ENCODE results near the gene N4BP3.

Gene N4BP3

GRCh38 chr5:178114325-178115135, 1.2 kb downstream of the N4BP3 start:
- peak overlapping the region; percentile 81 for H3K9ac ChIP-seq (ENCODE audit: low read depth, low read length)
- peak overlapping the region; percentile 90 for H3K4me3 ChIP-seq (ENCODE audit: low read length)
- H3K27ac ChIP-seq (ENCODE audit: low read depth, low read length), result peak overlapping the region; percentile 97
- WGBS, result 2% methylated on average over 28 of the region's 28 CpGs
- peaks cover 25% of the 10 kb centered on the region for H3K4me1 ChIP-seq (ENCODE audit: insufficient read depth, low read length)
- peaks cover 5% of the 10 kb centered on the region; the same call in 1 of the 2 replicates for H3K27me3 ChIP-seq (ENCODE audit: insufficient read depth, low read length)
- H3K36me3 ChIP-seq (ENCODE audit: insufficient read depth, low read length), result peaks cover 5% of the 10 kb centered on the region; the same call in 1 of the 2 replicates
- H3K9me3 ChIP-seq (ENCODE audit: insufficient read depth, low read depth, low read length), result peaks cover 5% of the 10 kb centered on the region; the same call in 1 of the 2 replicates

- peak overlapping the region; percentile 97 for H3K27ac ChIP-seq (ENCODE audit: low read depth, low read length)
Measured at GRCh38 chr5:178115136-178115813, 1.9 kb downstream of the N4BP3 start.

DNA sequence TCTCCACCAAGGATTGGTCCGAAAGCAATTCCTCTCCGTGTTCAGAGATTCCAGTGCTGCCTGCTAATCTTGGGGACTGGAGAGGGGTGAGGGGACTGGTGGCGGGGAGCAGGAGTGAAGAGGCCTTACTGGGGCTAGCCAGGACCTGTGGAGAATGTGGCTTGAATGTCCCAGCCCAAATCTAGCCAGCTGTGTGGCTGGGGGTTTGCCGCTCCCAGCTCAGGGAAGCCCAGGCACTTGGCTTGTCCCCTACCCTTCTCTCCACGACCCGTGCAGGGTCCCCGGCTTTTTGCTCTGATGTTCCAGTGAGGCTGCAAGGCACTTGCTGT, 2.4 kb downstream of the N4BP3 start:
- Histone ChIP-seq H3K9me3 (ENCODE audit: insufficient read depth, low read depth, low read length) (peaks cover 5% of the 10 kb centered on the region; the same call in 1 of the 2 replicates), H3K4me3 (ENCODE audit: low read length) (peak overlapping the region; percentile 90), H3K4me1 (ENCODE audit: insufficient read depth, low read length) (peaks cover 25% of the 10 kb centered on the region), H3K27me3 (ENCODE audit: insufficient read depth, low read length) (peaks cover 5% of the 10 kb centered on the region; the same call in 1 of the 2 replicates), H3K9ac (ENCODE audit: low read depth, low read length) (peak overlapping the region; percentile 77), H3K36me3 (ENCODE audit: insufficient read depth, low read length) (peaks cover 15% of the 10 kb centered on the region; the same call in 1 of the 2 replicates), H3K27ac (ENCODE audit: low read depth, low read length) (peak overlapping the region; percentile 97)
- WGBS, result 7% methylated on average over 7 of the region's 7 CpGs

More at GRCh38 chr5:178115136-178115813, 1.9 kb downstream of the N4BP3 start:
- 8% methylated on average over 12 of the region's 12 CpGs for WGBS
- Histone ChIP-seq H3K27me3 (ENCODE audit: insufficient read depth, low read length) (peaks cover 5% of the 10 kb centered on the region; the same call in 1 of the 2 replicates), H3K36me3 (ENCODE audit: insufficient read depth, low read length) (peaks cover 10% of the 10 kb centered on the region; the same call in 1 of the 2 replicates), H3K9ac (ENCODE audit: low read depth, low read length) (peak overlapping the region; percentile 81), H3K4me3 (ENCODE audit: low read length) (peak overlapping the region; percentile 90), H3K9me3 (ENCODE audit: insufficient read depth, low read depth, low read length) (peaks cover 5% of the 10 kb centered on the region; the same call in 1 of the 2 replicates), H3K4me1 (ENCODE audit: insufficient read depth, low read length) (peaks cover 25% of the 10 kb centered on the region)

GRCh38 chr5:178116143-178116885, 3.0 kb downstream of the N4BP3 start:
- Histone ChIP-seq H3K27ac (ENCODE audit: low read depth, low read length) (peak overlapping the region; percentile 97), H3K4me1 (ENCODE audit: insufficient read depth, low read length) (peaks cover 25% of the 10 kb centered on the region)

DNA sequence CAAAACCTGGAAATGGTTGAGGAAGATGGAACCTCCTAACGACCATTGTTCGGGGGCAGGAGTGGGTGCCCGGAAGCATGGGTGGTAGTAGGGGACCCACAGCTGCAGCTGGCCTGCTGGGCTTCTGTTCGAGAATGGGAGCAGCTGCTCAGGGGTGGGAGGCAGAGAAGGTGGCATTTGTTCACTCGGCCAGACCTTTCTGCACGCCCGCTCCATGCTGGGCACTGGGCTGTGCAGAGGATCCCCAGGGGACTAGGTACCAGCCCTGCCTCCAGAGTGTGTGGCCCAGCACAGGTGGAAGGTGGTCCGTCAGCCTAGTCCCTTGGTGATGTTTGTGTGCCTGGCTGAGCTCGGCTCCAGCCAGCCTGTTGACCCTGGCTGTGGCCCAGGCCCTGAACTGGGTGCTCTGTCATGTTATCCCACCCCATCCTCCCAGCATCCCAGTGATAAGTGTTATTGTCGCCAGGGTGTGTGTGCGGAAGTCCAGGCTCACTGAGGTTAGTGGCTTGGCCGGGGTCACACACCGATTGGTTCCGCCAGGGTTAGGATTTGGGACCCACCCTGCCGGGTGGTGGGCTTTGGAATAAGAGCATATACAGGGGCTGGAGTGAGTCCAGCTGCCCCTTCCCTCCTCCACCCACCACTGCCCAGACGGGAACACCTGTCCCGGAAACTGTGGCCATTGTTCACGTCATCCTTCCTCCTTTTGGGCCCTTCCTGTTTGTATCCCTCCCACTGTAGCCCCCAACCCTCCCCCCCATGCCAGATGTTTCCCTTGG, 4.8 kb downstream of the N4BP3 start:
- Histone ChIP-seq H3K36me3 (ENCODE audit: insufficient read depth, low read length) (peaks cover 37% of the 10 kb centered on the region), H3K9ac (ENCODE audit: low read depth, low read length) (peak overlapping the region; percentile 42), H3K4me1 (ENCODE audit: insufficient read depth, low read length) (peaks cover 33% of the 10 kb centered on the region), H3K27ac (ENCODE audit: low read depth, low read length) (0 out of 2 replicates have a peak overlapping the region, but pooled peaks have one; percentile 25), H3K9me3 (ENCODE audit: insufficient read depth, low read depth, low read length) (no peaks in the 10 kb centered on the region), H3K27me3 (ENCODE audit: insufficient read depth, low read length) (no peaks in the 10 kb centered on the region), H3K4me3 (ENCODE audit: low read length) (no peak overlapping the region)
- 93% methylated on average over 18 of the region's 18 CpGs for WGBS

More at GRCh38 chr5:178116143-178116885, 3.0 kb downstream of the N4BP3 start:
- H3K4me3 ChIP-seq (ENCODE audit: low read length), result peak overlapping the region; percentile 90
- 39% methylated on average over 22 of the region's 22 CpGs for WGBS
- H3K27me3 ChIP-seq (ENCODE audit: insufficient read depth, low read length), result peaks cover 5% of the 10 kb centered on the region; the same call in 1 of the 2 replicates
- peaks cover 5% of the 10 kb centered on the region; the same call in 1 of the 2 replicates for H3K9me3 ChIP-seq (ENCODE audit: insufficient read depth, low read depth, low read length)
- peaks cover 19% of the 10 kb centered on the region for H3K36me3 ChIP-seq (ENCODE audit: insufficient read depth, low read length)
- H3K9ac ChIP-seq (ENCODE audit: low read depth, low read length), result peak overlapping the region; percentile 77; the same call in 1 of the 2 replicates

- H3K27ac ChIP-seq (ENCODE audit: low read depth, low read length), result peak overlapping the region; percentile 41; the same call in 1 of the 2 replicates
- no peaks in the 10 kb centered on the region for H3K9me3 ChIP-seq (ENCODE audit: insufficient read depth, low read depth, low read length)
- no peak overlapping the region for H3K9ac ChIP-seq (ENCODE audit: low read depth, low read length)
- no peaks in the 10 kb centered on the region for H3K27me3 ChIP-seq (ENCODE audit: insufficient read depth, low read length)
- 93% methylated on average over 27 of the region's 27 CpGs for WGBS
- no peak overlapping the region for H3K4me3 ChIP-seq (ENCODE audit: low read length)
- H3K36me3 ChIP-seq (ENCODE audit: insufficient read depth, low read length), result peaks cover 46% of the 10 kb centered on the region
- H3K4me1 ChIP-seq (ENCODE audit: insufficient read depth, low read length), result peaks cover 35% of the 10 kb centered on the region
Measured at GRCh38 chr5:178119915-178120606, 6.7 kb downstream of the N4BP3 start.

DNA sequence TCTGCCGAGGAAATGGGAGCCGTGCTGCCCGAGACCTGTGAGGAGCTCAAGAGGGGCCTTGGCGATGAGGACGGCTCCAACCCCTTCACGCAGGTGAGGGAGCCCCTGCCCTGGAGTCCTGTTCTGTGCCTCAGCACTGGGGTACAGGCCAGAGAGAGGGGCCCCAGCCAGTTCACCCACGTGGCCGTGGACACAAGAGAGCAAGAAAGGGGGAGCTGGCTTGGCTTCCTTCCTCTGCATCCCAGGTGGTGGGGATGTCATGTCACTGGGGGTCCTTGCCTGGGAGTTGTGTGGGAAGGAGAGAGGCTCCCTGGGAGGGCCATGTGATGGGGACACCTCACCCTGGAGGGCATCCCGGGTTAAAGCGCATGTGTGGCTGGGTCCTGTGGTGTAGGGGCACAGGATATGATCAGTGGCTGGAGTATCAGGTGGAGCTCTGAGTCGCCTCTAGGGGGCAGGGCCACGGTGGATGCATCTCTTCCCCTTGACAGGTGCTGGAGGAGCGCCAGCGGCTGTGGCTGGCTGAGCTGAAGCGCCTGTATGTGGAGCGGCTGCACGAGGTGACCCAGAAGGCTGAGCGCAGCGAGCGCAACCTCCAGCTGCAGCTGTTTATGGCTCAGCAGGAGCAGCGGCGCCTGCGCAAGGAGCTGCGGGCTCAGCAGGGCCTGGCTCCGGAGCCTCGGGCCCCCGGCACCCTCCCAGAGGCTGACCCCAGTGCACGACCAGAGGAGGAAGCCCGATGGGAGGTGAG, 7.5 kb downstream of the N4BP3 start:
- no peak overlapping the region for H3K4me3 ChIP-seq (ENCODE audit: low read length)

DNA sequence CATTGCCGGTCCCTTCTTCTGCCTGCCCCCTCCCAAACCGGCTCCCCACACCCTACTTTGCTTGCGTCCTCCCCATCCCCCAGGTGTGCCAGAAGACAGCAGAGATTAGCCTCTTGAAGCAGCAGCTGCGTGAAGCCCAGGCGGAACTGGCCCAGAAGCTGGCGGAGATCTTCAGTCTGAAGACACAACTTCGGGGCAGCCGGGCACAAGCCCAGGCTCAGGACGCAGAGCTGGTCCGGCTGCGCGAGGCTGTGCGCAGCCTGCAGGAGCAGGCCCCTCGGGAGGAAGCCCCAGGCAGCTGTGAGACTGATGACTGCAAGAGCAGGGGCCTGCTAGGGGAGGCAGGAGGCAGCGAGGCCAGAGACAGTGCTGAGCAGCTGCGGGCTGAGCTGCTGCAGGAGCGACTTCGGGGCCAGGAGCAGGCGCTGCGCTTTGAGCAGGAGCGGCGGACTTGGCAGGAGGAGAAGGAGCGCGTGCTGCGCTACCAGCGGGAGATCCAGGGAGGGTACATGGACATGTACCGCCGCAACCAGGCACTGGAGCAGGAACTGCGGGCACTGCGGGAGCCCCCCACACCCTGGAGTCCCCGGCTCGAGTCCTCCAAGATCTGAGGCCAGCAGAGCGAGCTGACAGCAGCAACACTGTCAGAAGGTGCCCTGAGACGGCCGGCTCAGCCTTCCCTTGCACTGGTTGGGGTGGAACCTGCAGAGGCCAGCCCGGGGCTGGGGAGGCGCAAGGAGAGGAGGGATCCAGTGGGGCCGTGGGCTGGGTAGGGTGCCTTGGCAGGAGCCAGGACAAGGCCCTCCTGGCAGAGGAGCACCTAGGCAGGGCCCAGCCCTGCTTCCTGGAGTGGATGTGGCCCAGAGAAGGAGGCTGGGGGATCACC, 8.3 kb downstream of the N4BP3 start:
- H3K9me3 ChIP-seq (ENCODE audit: insufficient read depth, low read depth, low read length), result no peaks in the 10 kb centered on the region
- H3K4me3 ChIP-seq (ENCODE audit: low read length), result no peak overlapping the region
- H3K9ac ChIP-seq (ENCODE audit: low read depth, low read length), result no peak overlapping the region
- no peak overlapping the region; the same call in 1 of the 2 replicates for H3K27ac ChIP-seq (ENCODE audit: low read depth, low read length)
- H3K27me3 ChIP-seq (ENCODE audit: insufficient read depth, low read length), result no peaks in the 10 kb centered on the region
- H3K36me3 ChIP-seq (ENCODE audit: insufficient read depth, low read length), result peaks cover 46% of the 10 kb centered on the region
- peaks cover 32% of the 10 kb centered on the region for H3K4me1 ChIP-seq (ENCODE audit: insufficient read depth, low read length)
- 95% methylated on average over 38 of the region's 38 CpGs for WGBS

More for the DNA sequence above, 7.5 kb downstream of the N4BP3 start:
- peaks cover 46% of the 10 kb centered on the region for H3K36me3 ChIP-seq (ENCODE audit: insufficient read depth, low read length)
- H3K4me1 ChIP-seq (ENCODE audit: insufficient read depth, low read length), result peaks cover 37% of the 10 kb centered on the region
- peak overlapping the region; percentile 41; the same call in 1 of the 2 replicates for H3K27ac ChIP-seq (ENCODE audit: low read depth, low read length)
- H3K27me3 ChIP-seq (ENCODE audit: insufficient read depth, low read length), result no peaks in the 10 kb centered on the region
- H3K9ac ChIP-seq (ENCODE audit: low read depth, low read length), result no peak overlapping the region
- H3K9me3 ChIP-seq (ENCODE audit: insufficient read depth, low read depth, low read length), result no peaks in the 10 kb centered on the region
- WGBS, result 86% methylated on average over 29 of the region's 29 CpGs

GRCh38 chr5:178122346-178122745, 9.0 kb downstream of the N4BP3 start:
- Histone ChIP-seq H3K27me3 (ENCODE audit: insufficient read depth, low read length) (no peaks in the 10 kb centered on the region), H3K9ac (ENCODE audit: low read depth, low read length) (no peak overlapping the region), H3K9me3 (ENCODE audit: insufficient read depth, low read depth, low read length) (no peaks in the 10 kb centered on the region), H3K4me3 (ENCODE audit: low read length) (no peak overlapping the region), H3K4me1 (ENCODE audit: insufficient read depth, low read length) (peaks cover 34% of the 10 kb centered on the region), H3K36me3 (ENCODE audit: insufficient read depth, low read length) (peaks cover 46% of the 10 kb centered on the region), H3K27ac (ENCODE audit: low read depth, low read length) (peak overlapping the region; percentile 7)
- 91% methylated on average over 5 of the region's 5 CpGs for WGBS
